HAP-1 (cell line): Measurements from ENCODE around the gene DEF6.
"Not testable (repeated sequence)": the region's sequence is repeated elsewhere in the genome, so short reads cannot be mapped to it uniquely, and the experiment has no call there.

ENCODE experiments used
- DNase-seq, 2 experiments: peaks; one replicate each; pipeline ENCODE4 v3.0.0-alpha.2; 2016 to 2020; ENCODE audit warnings: low spot score in 2 of 2
- H3K27me3 ChIP-seq: fragments of 250-450 bp; sonication (Bioruptor Pico); 2 replicates; pipeline ENCODE4 v1.5.1; 2020; ENCODE audit warnings: low read depth, mild to moderate bottlenecking, moderate library complexity
- H3K36me3 ChIP-seq: fragments of 250-450 bp; sonication (Bioruptor Pico); replicated peaks from 2 replicates; pipeline ENCODE4 v1.5.1; 2020; ENCODE audit warnings: mild to moderate bottlenecking
- H3K4me1 ChIP-seq: fragments of 250-450 bp; sonication (Bioruptor Pico); 2 replicates; pipeline ENCODE4 v1.5.1; 2020; ENCODE audit warnings: mild to moderate bottlenecking
- H3K4me3 ChIP-seq: fragments of 250-450 bp; sonication (Bioruptor Pico); 2 replicates; pipeline ENCODE4 v1.5.1; 2020; ENCODE audit warnings: mild to moderate bottlenecking, moderate library complexity
- H3K9me3 ChIP-seq: fragments of 250-450 bp; sonication (Bioruptor Pico); 2 replicates; pipeline ENCODE4 v1.5.1; 2020; ENCODE audit warnings: mild to moderate bottlenecking, moderate library complexity
- in situ Hi-C: fragments of 300-500 bp; cut with MboI; formaldehyde crosslinking; loops from 3 replicates; pipeline ENCODE4 v1.14.3; 2020; ENCODE audit warnings: low sequenced_read_pairs, inconsistent platforms, mixed read lengths

Gene DEF6

GRCh38 chr6:35328108-35328723, 30.6 kb downstream of the DEF6 start:
- Histone ChIP-seq H3K27me3 (no peaks in the 10 kb centered on the region), H3K4me1 (no peaks in the 10 kb centered on the region), H3K9me3 (no peaks in the 10 kb centered on the region), H3K36me3 (no peaks in the 10 kb centered on the region), H3K4me3 (no peak overlapping the region)
- no peak for DNase-seq
- in situ Hi-C loops, result no loop called here

- H3K9me3 ChIP-seq, H3K4me1 ChIP-seq, DNase-seq, H3K4me3 ChIP-seq, H3K36me3 ChIP-seq, in situ Hi-C loops, H3K27me3 ChIP-seq: not testable (repeated sequence)
These were observed 31.3 kb downstream of the DEF6 start for GRCh38 chr6:35328965-35329364.

GRCh38 chr6:35330541-35331119, 33.0 kb downstream of the DEF6 start:
- Histone ChIP-seq H3K9me3 (no peaks in the 10 kb centered on the region), H3K4me1 (no peaks in the 10 kb centered on the region), H3K27me3 (peaks cover 8% of the 10 kb centered on the region), H3K36me3 (no peaks in the 10 kb centered on the region), H3K4me3 (no peak overlapping the region)
- DNase-seq, result no peak
- in situ Hi-C loops, result no loop called here

GRCh38 chr6:35332074-35332887, 34.7 kb downstream of the DEF6 start:
- in situ Hi-C loops, H3K9me3 ChIP-seq, H3K4me1 ChIP-seq, H3K36me3 ChIP-seq, H3K4me3 ChIP-seq: not testable (repeated sequence)
- peak in 1 of 2 experiments; percentile 69 for DNase-seq
- peaks cover 15% of the 10 kb centered on the region for H3K27me3 ChIP-seq

- in situ Hi-C loops, result loop anchor here (5.0 kb wide), 1 partner anchor 111 kb away; the partner anchor contains the start of gene FANCE
- DNase-seq, result peak in 1 of 2 experiments; percentile 25
These were observed 43.9 kb downstream of the DEF6 start for GRCh38 chr6:35341557-35341956.

GRCh38 chr6:35342258-35343091, 44.9 kb downstream of the DEF6 start, which contains the start of gene PPARD:
PPARD (plus strand) TSS chr6:35342558; CDS start chr6:35411088, 68,530 bp downstream.
- H3K9me3 ChIP-seq, result 0 out of 2 replicates have a peak, but pooled peaks cover 2% of the 10 kb centered on the region
- peaks cover 5% of the 10 kb centered on the region for H3K4me1 ChIP-seq
- DNase-seq, result peak; percentile 87 to 99
- no peaks in the 10 kb centered on the region; the same call in 1 of the 2 replicates for H3K27me3 ChIP-seq
- in situ Hi-C loops, result loop anchor here (5.0 kb wide), 1 partner anchor 110 kb away; the partner anchor contains the start of gene FANCE
- H3K36me3 ChIP-seq, result peaks cover 4% of the 10 kb centered on the region; the same call in 1 of the 2 replicates
- peak within 1 kb of the TSS; percentile 61 for H3K4me3 ChIP-seq

More at GRCh38 chr6:35341557-35341956, 43.9 kb downstream of the DEF6 start:
- H3K9me3 ChIP-seq, result 0 out of 2 replicates have a peak, but pooled peaks cover 2% of the 10 kb centered on the region
- peaks cover 5% of the 10 kb centered on the region for H3K4me1 ChIP-seq
- no peak overlapping the region for H3K4me3 ChIP-seq
- peaks cover under 1% of the 10 kb centered on the region; the same call in 1 of the 2 replicates for H3K36me3 ChIP-seq
- peaks cover 8% of the 10 kb centered on the region; the same call in 1 of the 2 replicates for H3K27me3 ChIP-seq

- in situ Hi-C loops, result loop anchor here (5.0 kb wide), 1 partner anchor 109 kb away; the partner anchor contains the start of gene FANCE
- peaks cover 5% of the 10 kb centered on the region for H3K4me1 ChIP-seq
- peak; percentile 7 to 32 for DNase-seq
- 0 out of 2 replicates have a peak, but pooled peaks cover 2% of the 10 kb centered on the region for H3K9me3 ChIP-seq
- H3K27me3 ChIP-seq, result no peaks in the 10 kb centered on the region
- peak overlapping the region; percentile 61 for H3K4me3 ChIP-seq
- peaks cover 4% of the 10 kb centered on the region; the same call in 1 of the 2 replicates for H3K36me3 ChIP-seq
These were observed 45.6 kb downstream of the DEF6 start for GRCh38 chr6:35343092-35343834.

- no peak for DNase-seq
- H3K4me1 ChIP-seq, result peaks cover 5% of the 10 kb centered on the region
- 0 out of 2 replicates have a peak, but pooled peaks cover 2% of the 10 kb centered on the region for H3K9me3 ChIP-seq
- peak overlapping the region; percentile 61 for H3K4me3 ChIP-seq
- in situ Hi-C loops, result loop anchor here (5.0 kb wide), 1 partner anchor 108 kb away; the partner anchor contains the start of gene FANCE
- peaks cover 4% of the 10 kb centered on the region for H3K36me3 ChIP-seq
- no peaks in the 10 kb centered on the region for H3K27me3 ChIP-seq
These were observed 46.4 kb downstream of the DEF6 start for GRCh38 chr6:35343835-35344550.

GRCh38 chr6:35351422-35351821, 53.8 kb downstream of the DEF6 start:
- no peaks in the 10 kb centered on the region for H3K27me3 ChIP-seq
- DNase-seq, result no peak
- H3K4me1 ChIP-seq, result no peaks in the 10 kb centered on the region
- in situ Hi-C loops, result no loop called here
- no peak overlapping the region for H3K4me3 ChIP-seq
- H3K9me3 ChIP-seq, result no peaks in the 10 kb centered on the region
- peaks cover 8% of the 10 kb centered on the region for H3K36me3 ChIP-seq

GRCh38 chr6:35352735-35353134, 55.1 kb downstream of the DEF6 start:
- no peak for DNase-seq
- no peaks in the 10 kb centered on the region for H3K27me3 ChIP-seq
- peaks cover 4% of the 10 kb centered on the region for H3K36me3 ChIP-seq
- no peaks in the 10 kb centered on the region for H3K4me1 ChIP-seq
- H3K9me3 ChIP-seq, result no peaks in the 10 kb centered on the region
- H3K4me3 ChIP-seq, result no peak overlapping the region
- in situ Hi-C loops, result no loop called here

- no peaks in the 10 kb centered on the region for H3K4me1 ChIP-seq
- H3K4me3 ChIP-seq, result no peak overlapping the region
- H3K36me3 ChIP-seq, result no peaks in the 10 kb centered on the region; the same call in none of the 2 replicates
- no peaks in the 10 kb centered on the region for H3K9me3 ChIP-seq
- in situ Hi-C loops, result no loop called here
- no peak for DNase-seq
- H3K27me3 ChIP-seq, result no peaks in the 10 kb centered on the region
These were observed 56.9 kb downstream of the DEF6 start for GRCh38 chr6:35354361-35355135.
